Measurements from ENCODE around the gene FFAR2.

FFAR2 gene

GRCh38 chr19:35454663-35455062, 6.6 kb downstream of the FFAR2 start:
- Histone ChIP-seq H3K27me3 (ENCODE audit: insufficient read depth, low read depth) (peaks cover 46% of the 10 kb centered on the region), H2AFZ (ENCODE audit: low read depth) (no peak overlapping the region), H4K20me1 (ENCODE audit: insufficient read depth) (no peaks in the 10 kb centered on the region), H3K79me2 (ENCODE audit: insufficient read depth, low read depth) (no peaks in the 10 kb centered on the region), H3K4me3 (IDR thresholded peaks at IDR 0.05; ENCODE audit: insufficient read depth, low read depth, low read length) (no peak overlapping the region), H3K27ac (no peak overlapping the region), H3K4me2 (no peak overlapping the region), H3K36me3 (ENCODE audit: insufficient read depth) (no peaks in the 10 kb centered on the region), H3K9ac (no peak overlapping the region), H3K4me1 (ENCODE audit: low read depth, poor library complexity, severe bottlenecking) (no peaks in the 10 kb centered on the region)
- no peak for TF ChIP-seq CTCF (conservative IDR thresholded peaks at IDR 0.05; ENCODE audit: low read depth, low read length)

GRCh38 chr19:35455616-35456201, 7.7 kb downstream of the FFAR2 start:
- peaks cover 38% of the 10 kb centered on the region for H3K27me3 ChIP-seq (ENCODE audit: insufficient read depth, low read depth)
- H3K9ac ChIP-seq, result no peak overlapping the region
- H3K4me3 ChIP-seq (IDR thresholded peaks at IDR 0.05; ENCODE audit: insufficient read depth, low read depth, low read length), result no peak overlapping the region
- H4K20me1 ChIP-seq (ENCODE audit: insufficient read depth), result no peaks in the 10 kb centered on the region
- H3K4me1 ChIP-seq (ENCODE audit: low read depth, poor library complexity, severe bottlenecking), result no peaks in the 10 kb centered on the region
- no peak overlapping the region for H3K27ac ChIP-seq
- no peaks in the 10 kb centered on the region for H3K36me3 ChIP-seq (ENCODE audit: insufficient read depth)
- no peaks in the 10 kb centered on the region for H3K79me2 ChIP-seq (ENCODE audit: insufficient read depth, low read depth)
- TF ChIP-seq CTCF (conservative IDR thresholded peaks at IDR 0.05; ENCODE audit: low read depth, low read length), result no peak
- H3K4me2 ChIP-seq, result no peak overlapping the region
- H2AFZ ChIP-seq (ENCODE audit: low read depth), result no peak overlapping the region

- Histone ChIP-seq H3K4me2 (no peak overlapping the region), H3K27me3 (ENCODE audit: insufficient read depth, low read depth) (peaks cover 28% of the 10 kb centered on the region; the same call in 1 of the 2 replicates), H3K36me3 (ENCODE audit: insufficient read depth) (no peaks in the 10 kb centered on the region), H2AFZ (ENCODE audit: low read depth) (no peak overlapping the region), H3K4me1 (ENCODE audit: low read depth, poor library complexity, severe bottlenecking) (no peaks in the 10 kb centered on the region), H4K20me1 (ENCODE audit: insufficient read depth) (no peaks in the 10 kb centered on the region), H3K27ac (no peak overlapping the region), H3K4me3 (IDR thresholded peaks at IDR 0.05; ENCODE audit: insufficient read depth, low read depth, low read length) (no peak overlapping the region), H3K9ac (no peak overlapping the region), H3K79me2 (ENCODE audit: insufficient read depth, low read depth) (no peaks in the 10 kb centered on the region)
- TF ChIP-seq CTCF (conservative IDR thresholded peaks at IDR 0.05; ENCODE audit: low read depth, low read length), result no peak
These were observed 9.1 kb downstream of the FFAR2 start for GRCh38 chr19:35457173-35457572.

- Histone ChIP-seq H3K4me2 (no peak overlapping the region), H3K4me1 (ENCODE audit: low read depth, poor library complexity, severe bottlenecking) (no peaks in the 10 kb centered on the region)
These were observed 10.1 kb downstream of the FFAR2 start for GRCh38 chr19:35458192-35458591.

More at GRCh38 chr19:35458192-35458591, 10.1 kb downstream of the FFAR2 start:
- no peaks in the 10 kb centered on the region for H3K79me2 ChIP-seq (ENCODE audit: insufficient read depth, low read depth)
- H3K27me3 ChIP-seq (ENCODE audit: insufficient read depth, low read depth), result peaks cover 26% of the 10 kb centered on the region; the same call in 1 of the 2 replicates
- H4K20me1 ChIP-seq (ENCODE audit: insufficient read depth), result no peaks in the 10 kb centered on the region
- H2AFZ ChIP-seq (ENCODE audit: low read depth), result no peak overlapping the region
- no peak overlapping the region for H3K27ac ChIP-seq
- no peak overlapping the region for H3K9ac ChIP-seq
- no peak overlapping the region for H3K4me3 ChIP-seq (IDR thresholded peaks at IDR 0.05; ENCODE audit: insufficient read depth, low read depth, low read length)
- no peaks in the 10 kb centered on the region for H3K36me3 ChIP-seq (ENCODE audit: insufficient read depth)
- TF ChIP-seq CTCF (conservative IDR thresholded peaks at IDR 0.05; ENCODE audit: low read depth, low read length), result no peak

Measured in KMS-11 (cell line).